ENCODE results near the gene TM9SF2. TPM values are rescaled to one million over a fixed set of nuclear protein-coding genes. Genes with fewer than 3 reads are reported as not detected.

The TM9SF2 gene
- total RNA-seq, 1 donor from 2014 or later, result 76.9 TPM

- intact Hi-C loops (cut with micrococcal nuclease), result no loop called here
Observed at GRCh38 chr13:99575376-99576120, 74.3 kb downstream of the TM9SF2 start.

GRCh38 chr13:99577934-99578917 lies 77.0 kb downstream of the TM9SF2 start:
- intact Hi-C loops (cut with micrococcal nuclease), result no loop called here

- intact Hi-C loops (cut with micrococcal nuclease), result no loop called here
Observed at GRCh38 chr13:99580500-99581268, 79.4 kb downstream of the TM9SF2 start.

- intact Hi-C loops (cut with micrococcal nuclease), result no loop called here
Observed at GRCh38 chr13:99582511-99582910, 81.2 kb downstream of the TM9SF2 start.

- intact Hi-C loops (cut with micrococcal nuclease), result no loop called here
Observed at GRCh38 chr13:99585609-99586008, 84.3 kb downstream of the TM9SF2 start.

GRCh38 chr13:99587021-99587420 lies 85.7 kb downstream of the TM9SF2 start:
- intact Hi-C loops (cut with micrococcal nuclease), result no loop called here

- intact Hi-C loops (cut with micrococcal nuclease), result no loop called here
Observed at GRCh38 chr13:99587893-99588606, 86.8 kb downstream of the TM9SF2 start.

- intact Hi-C loops (cut with micrococcal nuclease), result no loop called here
Observed at GRCh38 chr13:99589575-99589974, 88.3 kb downstream of the TM9SF2 start.

GRCh38 chr13:99590519-99591011 lies 89.3 kb downstream of the TM9SF2 start:
- intact Hi-C loops (cut with micrococcal nuclease), result no loop called here

GRCh38 chr13:99596180-99596579 lies 94.9 kb downstream of the TM9SF2 start:
- intact Hi-C loops (cut with micrococcal nuclease), result no loop called here

GRCh38 chr13:99600318-99600717 lies 99.0 kb downstream of the TM9SF2 start:
- intact Hi-C loops (cut with micrococcal nuclease), result loop anchor here (10.0 kb wide), 1 partner anchor 1026 kb away; the partner anchor contains the start of gene STK24

GRCh38 chr13:99601535-99601934 lies 100.3 kb downstream of the TM9SF2 start:
- intact Hi-C loops (cut with micrococcal nuclease), result loop anchor here (10.0 kb wide), 1 partner anchor 1027 kb away; the partner anchor contains the start of gene STK24

GRCh38 chr13:99604636-99605035 lies 103.4 kb downstream of the TM9SF2 start:
- intact Hi-C loops (cut with micrococcal nuclease), result loop anchor here (5.0 to 10.0 kb wide), 5 partner anchors 298 to 1627 kb away; partner anchors contain the start of genes GGACT, GPR18 and STK24

GRCh38 chr13:99605420-99606323 lies 104.4 kb downstream of the TM9SF2 start:
- intact Hi-C loops (cut with micrococcal nuclease), result loop anchor here (1.0 to 10.0 kb wide), 15 partner anchors 51 to 1628 kb away; partner anchors contain the start of genes GGACT, GPR18, PCCA and STK24

GRCh38 chr13:99606324-99607066 lies 105.2 kb downstream of the TM9SF2 start, which contains the start of gene CLYBL:
CLYBL (plus strand) TSS chr13:99606690.
- intact Hi-C loops (cut with micrococcal nuclease), result loop anchor here (1.0 to 10.0 kb wide), 15 partner anchors 50 to 1629 kb away; partner anchors contain the start of genes GGACT, GPR18, PCCA and STK24

- intact Hi-C loops (cut with micrococcal nuclease), result loop anchor here (5.0 to 10.0 kb wide), 5 partner anchors 294 to 1631 kb away; partner anchors contain the start of genes GGACT, GPR18 and STK24
Observed at GRCh38 chr13:99608345-99608744, 107.1 kb downstream of the TM9SF2 start.

- intact Hi-C loops (cut with micrococcal nuclease), result no loop called here
Observed at GRCh38 chr13:99610702-99611289, 109.5 kb downstream of the TM9SF2 start.
